GF-D8 (cell line): ENCODE data around the gene DTNB.
"Not testable (repeated sequence)": the region's sequence is repeated elsewhere in the genome, so short reads cannot be mapped to it uniquely, and the experiment has no call there.

ENCODE experiments used
- DNase-seq: peaks from one replicate; lab custom pipeline; 2025; lab: John Stamatoyannopoulos, UW

DTNB gene

DNA sequence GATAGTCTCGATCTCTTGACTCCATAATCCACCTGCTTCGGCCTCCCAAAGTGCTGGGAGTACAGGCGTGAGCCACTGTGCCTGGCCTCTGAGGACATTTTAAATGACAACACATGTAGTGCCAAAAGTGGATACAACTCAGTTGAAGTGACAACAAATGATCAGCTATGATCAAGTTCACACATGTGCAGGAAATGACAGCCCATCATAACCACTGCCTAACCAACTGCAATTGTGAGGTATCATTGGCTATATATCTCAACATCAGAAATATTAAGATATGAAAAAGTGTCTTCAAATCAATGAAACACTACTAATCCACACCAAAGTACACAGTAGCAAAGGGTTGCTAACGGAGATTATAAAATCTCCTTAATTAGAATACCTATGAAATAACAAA is 84.8 kb downstream of the DTNB start:
- no peak for DNase-seq

GRCh38 chr2:25587361-25587760 is 86.0 kb downstream of the DTNB start:
- no peak for DNase-seq

DNA sequence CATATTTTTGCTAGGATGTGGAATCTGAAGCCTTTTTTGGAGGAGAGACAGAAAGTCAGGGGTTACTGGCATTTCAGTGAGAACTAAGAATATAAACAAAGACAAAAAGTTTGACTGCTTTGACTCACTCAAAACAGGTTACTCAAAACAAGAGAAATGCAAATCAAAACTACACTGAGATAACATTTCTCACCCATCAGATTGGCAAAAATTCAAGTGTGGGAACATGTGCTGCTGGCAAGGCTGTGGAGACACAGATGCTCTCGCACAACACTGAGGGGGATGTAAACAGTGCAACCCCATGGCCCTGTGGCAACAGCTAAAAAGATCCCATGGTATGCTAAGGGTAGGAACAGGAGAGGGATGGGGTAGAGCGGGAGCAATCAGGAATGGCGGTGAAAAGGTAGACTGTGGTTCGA is 86.6 kb downstream of the DTNB start:
- no peak for DNase-seq

DNA sequence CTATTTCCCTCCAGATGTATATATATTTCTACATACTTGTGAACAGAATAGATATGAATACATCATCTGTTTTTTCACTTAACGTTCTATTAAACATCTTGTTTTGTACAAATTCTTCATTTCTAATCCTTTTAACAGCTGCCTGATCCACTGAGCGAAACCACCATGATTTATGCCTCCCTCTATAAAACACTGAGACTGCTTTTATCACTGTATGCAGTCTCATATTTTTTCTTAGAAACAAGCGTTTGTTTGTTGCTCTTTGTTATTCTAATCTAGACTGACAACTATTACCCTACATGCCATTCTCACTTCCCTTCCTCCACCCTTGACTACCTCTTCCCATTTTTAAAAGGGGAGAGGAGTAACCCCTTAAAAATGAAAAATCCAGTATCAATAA is 88.2 kb downstream of the DTNB start:
- DNase-seq: no peak

DNA sequence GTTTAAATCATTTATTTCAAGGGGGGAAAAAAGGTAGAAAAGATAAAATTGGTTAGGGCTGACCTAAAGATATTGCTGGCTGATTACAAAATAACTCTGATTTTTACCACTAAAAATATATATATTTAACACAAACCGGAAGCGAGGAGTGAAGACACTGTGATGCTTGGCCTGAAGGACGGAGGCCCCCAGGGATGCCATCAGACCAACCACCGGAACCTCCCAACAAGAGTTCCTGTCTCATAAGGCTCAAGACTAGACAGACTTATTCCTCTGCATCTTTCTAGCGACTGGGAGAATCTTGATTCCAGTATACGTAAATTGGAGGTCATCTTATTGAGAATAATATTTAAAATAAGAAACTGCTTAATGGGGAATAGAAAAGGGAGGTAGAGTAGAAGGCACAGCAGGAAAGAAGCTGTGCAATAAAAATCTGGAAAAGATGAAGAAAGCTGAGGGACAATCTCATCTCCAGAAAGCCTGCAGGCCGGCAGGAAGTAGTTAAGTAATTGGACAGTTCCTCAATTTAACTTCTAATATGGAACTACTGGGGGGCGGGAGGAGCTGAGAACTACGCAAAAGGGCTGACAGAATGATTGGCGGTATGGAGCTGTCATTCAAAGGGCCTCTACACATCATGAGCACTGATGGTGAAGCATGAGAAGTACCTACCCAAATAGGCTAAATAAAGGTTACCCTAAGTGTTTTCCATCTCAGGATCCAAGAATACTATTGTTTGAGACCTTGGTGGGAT is 91.1 kb downstream of the DTNB start:
- peak; percentile 51 for DNase-seq

- no peak for DNase-seq
These were observed 96.8 kb downstream of the DTNB start for GRCh38 chr2:25576596-25576995.

DNA sequence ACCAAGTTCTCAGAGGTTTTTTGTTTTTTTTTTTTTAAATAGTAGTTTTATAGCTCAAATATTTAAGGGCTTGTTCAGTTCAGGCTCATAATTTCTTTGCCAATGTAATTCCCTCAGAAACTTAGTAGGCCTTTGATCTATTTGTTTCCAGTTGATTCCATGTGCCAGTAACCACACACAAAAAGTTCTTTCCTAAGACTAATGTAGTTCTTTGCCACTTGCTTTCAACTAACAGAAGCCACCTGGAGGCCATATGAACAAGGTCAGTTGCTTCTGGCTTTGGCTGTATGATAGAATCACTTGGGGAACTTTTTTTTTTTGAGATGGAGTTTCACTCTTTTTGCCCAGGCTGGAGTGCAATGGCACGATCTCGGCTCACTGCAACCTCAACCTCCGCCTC is 100.7 kb downstream of the DTNB start:
- no peak for DNase-seq

DNA sequence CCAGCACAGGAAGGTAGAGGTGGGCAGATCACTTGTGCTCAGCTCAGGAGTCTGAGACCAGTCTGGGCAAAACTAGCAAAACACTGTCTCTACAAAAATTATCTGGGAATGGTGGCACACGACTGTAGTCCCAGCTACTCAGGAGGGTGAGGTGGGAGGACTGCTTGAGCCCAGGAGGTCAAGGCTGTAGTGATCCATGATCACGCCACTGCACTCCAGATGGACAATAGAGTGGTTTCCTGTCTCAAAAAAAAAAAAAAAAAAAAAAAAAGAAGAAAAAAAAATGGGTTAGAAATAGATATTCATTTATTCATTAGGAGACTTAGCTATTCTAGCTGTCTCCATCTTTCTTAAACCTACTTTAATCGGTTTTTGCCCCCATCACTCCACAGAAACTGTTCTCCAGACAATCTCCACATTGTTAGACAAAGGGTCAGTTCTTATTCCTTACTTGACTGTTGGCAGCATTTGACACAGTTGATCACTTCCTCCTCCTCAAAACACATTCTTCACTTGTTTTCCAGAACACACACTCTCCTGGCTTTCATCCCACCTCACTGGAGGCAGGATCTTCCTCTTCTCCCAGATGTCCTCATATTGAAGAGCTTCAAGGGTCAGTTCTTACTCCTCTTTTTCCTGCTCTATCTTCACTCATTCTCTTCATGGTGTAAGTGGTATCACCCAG is 103.1 kb downstream of the DTNB start:
- no peak for DNase-seq

DNA sequence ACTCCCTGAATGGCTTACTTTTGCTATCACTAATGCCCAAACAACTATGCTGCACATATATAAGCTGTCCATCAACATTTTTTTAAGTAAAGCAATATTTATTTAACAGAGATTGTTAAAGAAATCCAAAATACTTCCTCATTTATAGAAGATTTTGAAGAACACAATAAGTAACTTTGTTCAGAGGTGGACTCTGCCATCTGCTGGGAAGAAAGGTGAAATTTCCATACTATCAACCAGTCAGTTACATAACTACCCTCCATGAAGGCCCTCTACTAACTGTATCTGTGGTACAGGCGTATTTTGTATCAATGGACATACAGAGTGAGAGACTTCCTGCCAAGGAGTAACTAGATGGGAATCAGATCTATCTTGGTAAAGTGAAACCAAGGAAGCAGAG is 106.0 kb downstream of the DTNB start:
- DNase-seq: peak; percentile 62

GRCh38 chr2:25566694-25567093 is 106.7 kb downstream of the DTNB start:
- peak; percentile 63 for DNase-seq

- no peak for DNase-seq
These were observed 107.3 kb downstream of the DTNB start for GRCh38 chr2:25566094-25566493.

- DNase-seq: no peak
These were observed 112.1 kb downstream of the DTNB start for GRCh38 chr2:25561136-25561850.

GRCh38 chr2:25559148-25559547 is 114.2 kb downstream of the DTNB start:
- DNase-seq: no peak

- peak; percentile 87 for DNase-seq
These were observed 115.1 kb downstream of the DTNB start for GRCh38 chr2:25558262-25558661.

DNA sequence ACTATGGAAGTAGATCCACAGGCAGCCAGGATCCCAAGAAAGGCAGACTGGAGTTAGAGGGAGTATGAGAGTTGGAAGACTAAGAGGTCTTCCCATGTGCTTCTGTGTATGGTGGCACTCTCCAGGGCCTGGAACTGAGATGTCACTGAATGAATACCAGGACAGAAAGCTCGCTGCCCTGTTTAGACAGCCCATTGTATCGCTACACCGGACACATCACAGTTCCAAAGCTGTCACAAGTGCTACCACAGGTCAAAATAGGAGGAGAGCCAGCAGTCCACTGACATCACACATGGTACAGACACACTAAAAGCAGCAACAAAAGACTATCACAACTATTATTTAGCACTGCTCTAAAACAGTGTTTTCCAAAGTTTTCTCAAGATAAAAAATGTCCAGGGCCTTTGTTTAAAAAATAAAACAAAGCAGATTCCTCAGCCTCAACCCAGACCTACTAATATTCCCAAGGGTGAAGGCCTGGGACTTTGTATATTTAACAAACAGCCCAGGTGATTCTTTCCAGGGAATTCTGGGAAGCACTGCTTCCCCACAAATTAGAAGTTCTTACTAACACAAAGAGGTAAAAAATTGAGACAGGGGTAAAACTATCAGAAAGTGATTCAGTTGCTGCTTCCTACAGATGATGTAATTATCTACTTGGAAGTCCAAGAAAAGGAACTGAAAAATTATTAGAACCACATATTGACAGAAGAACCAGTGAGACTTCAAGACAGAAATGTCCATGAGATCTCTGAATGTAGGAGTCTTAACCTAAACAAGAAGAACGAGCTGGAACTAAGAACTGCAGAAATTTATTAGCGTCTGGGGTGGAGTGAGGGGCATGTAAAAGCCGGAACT is 116.0 kb downstream of the DTNB start:
- no peak for DNase-seq

DNA sequence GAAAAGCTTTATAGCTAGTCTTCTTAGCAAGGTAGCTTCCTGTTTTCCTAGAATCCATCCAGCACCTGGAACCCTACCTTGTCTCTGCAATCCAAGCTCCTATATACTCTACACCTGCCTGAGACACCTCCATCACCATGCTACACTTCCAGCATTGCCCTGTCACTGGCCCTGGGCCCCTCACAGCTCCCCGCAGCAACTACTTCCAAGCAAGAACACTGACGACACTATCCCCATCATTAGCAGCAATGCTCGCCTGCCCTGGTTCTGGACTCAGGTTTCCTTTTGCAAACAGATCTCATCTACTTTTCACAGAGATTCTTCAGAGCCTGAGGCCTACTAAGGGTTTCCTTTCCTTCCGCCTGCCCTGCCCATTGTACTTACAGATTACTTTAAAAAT is 121.1 kb downstream of the DTNB start:
- DNase-seq: no peak

DNA sequence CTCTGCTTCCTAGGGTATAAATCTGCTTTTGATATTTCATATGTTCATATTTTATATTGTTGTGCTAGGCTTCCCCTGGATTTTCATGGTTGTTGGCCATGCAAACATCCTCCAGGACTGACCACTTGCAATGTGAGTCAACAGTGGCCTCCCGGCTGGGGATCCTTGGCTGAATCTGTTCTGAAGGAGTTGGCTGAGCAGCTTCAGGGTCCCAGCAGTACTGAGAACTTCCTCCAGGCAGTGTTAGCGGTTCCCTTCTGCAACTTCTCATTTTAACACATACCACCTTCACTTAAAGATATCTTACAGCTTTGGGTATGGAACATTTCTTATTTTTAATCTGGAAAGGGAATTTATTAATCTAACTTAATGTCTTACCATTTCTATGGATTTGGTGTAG is 122.1 kb downstream of the DTNB start:
- DNase-seq: no peak

GRCh38 chr2:25549571-25549970 is 123.8 kb downstream of the DTNB start:
- DNase-seq: not testable (repeated sequence)

DNA sequence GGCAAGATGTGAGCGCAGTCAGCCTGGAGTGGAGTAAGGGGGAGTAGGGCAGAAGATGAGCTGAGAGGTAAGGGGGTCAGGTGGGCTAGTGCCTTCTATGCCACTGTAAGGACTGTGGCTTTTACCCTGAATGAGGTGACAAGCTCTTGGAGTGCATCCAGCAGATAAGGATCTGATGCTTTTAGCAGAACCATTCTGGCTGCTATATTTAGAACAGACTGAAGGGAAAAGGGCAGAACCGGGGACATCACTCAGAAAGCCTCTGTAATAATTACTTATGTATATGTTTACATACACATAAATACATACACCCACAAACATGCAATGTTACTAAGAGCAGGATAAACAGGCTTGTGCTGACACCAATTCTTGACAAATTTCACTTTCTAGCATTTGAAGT is 124.8 kb downstream of the DTNB start:
- DNase-seq: no peak

GRCh38 chr2:25546852-25547251 is 126.5 kb downstream of the DTNB start:
- no peak for DNase-seq

- no peak for DNase-seq
These were observed 127.5 kb downstream of the DTNB start for GRCh38 chr2:25545899-25546298.

DNA sequence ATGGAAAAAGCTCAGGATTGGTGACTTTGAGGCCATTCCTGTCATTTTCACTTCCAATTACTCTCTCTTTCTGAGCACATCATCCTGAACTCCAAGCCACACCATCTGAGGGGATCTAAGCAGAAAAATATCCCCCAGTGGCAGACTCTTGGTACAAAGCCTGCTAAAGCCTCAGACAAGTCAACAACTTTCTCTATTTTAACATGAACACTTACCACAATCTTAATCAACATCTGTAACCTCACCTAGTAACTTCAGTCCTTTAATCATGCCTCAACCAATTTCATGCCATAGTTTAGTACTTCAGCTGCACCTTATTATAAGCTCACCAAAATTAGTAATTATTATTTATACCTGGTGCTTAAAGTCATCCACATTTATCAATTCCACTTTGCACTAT is 128.9 kb downstream of the DTNB start:
- DNase-seq: no peak
